ENCODE data around the gene NELFB. TPM values are rescaled to one million over a fixed set of nuclear protein-coding genes. Genes with fewer than 3 reads are reported as not detected.

The NELFB gene
- total and polyA plus RNA-seq, 2 experiments from 2014 or later = 73.3 to 78.2 TPM

DNA sequence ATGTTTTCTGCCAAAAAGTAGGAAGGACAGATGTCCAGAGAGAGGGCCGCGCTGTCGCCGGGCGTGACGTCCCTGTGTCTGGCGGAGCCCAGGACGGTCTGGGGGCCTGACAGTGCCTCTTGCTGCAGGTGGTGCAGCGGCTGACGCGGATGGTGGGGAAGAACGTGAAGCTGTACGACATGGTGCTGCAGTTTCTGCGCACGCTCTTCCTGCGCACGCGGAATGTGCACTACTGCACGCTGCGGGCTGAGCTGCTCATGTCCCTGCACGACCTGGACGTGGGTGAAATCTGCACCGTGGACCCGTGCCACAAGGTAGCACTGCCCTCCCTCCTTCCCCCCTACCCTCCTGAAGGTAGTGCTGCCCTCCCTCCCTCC is 7.8 kb downstream of the NELFB start:
- Histone ChIP-seq H3K4me3 (no peak overlapping the region), H3K4me1 (ENCODE audit: low read depth) (no peaks in the 10 kb centered on the region), H3K9me3 (ENCODE audit: low read depth) (no peaks in the 10 kb centered on the region), H3K27me3 (no peaks in the 10 kb centered on the region), H3K36me3 (peaks cover 14% of the 10 kb centered on the region), H3K27ac (no peak overlapping the region)
- DNase-seq (ENCODE audit: low read depth in 1 of 2, low spot score in 1 of 2) = no peak
- TF ChIP-seq, protein P1, sequence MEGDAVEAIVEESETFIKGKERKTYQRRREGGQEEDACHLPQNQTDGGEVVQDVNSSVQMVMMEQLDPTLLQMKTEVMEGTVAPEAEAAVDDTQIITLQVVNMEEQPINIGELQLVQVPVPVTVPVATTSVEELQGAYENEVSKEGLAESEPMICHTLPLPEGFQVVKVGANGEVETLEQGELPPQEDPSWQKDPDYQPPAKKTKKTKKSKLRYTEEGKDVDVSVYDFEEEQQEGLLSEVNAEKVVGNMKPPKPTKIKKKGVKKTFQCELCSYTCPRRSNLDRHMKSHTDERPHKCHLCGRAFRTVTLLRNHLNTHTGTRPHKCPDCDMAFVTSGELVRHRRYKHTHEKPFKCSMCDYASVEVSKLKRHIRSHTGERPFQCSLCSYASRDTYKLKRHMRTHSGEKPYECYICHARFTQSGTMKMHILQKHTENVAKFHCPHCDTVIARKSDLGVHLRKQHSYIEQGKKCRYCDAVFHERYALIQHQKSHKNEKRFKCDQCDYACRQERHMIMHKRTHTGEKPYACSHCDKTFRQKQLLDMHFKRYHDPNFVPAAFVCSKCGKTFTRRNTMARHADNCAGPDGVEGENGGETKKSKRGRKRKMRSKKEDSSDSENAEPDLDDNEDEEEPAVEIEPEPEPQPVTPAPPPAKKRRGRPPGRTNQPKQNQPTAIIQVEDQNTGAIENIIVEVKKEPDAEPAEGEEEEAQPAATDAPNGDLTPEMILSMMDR (IDR thresholded peaks at IDR 0.05; ENCODE audit: low read depth, low read length) = no peak

DNA sequence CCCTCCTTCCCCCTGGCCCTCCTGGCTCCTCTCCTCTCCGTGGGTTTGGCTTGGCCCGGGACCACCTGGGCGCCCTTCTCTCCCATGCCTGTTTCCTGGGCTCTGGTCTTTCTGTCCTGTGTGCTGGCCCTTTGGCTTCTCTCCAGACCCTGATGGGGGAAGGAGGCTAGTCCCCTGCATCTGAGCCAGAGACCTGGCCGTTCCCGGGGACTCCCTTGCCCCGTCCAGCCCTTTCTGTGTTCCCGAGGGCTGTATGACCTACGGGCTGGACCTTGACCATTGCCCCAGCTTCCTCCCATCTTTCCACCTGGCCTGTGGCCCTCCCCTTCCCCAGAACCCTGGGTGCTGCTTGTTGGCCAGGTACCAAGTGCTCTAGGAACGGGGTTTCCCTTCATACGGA is 8.4 kb downstream of the NELFB start:
- no peak for DNase-seq (ENCODE audit: low read depth in 1 of 2, low spot score in 1 of 2)
- H3K4me3 ChIP-seq = no peak overlapping the region
- no peaks in the 10 kb centered on the region for H3K4me1 ChIP-seq (ENCODE audit: low read depth)
- H3K9me3 ChIP-seq (ENCODE audit: low read depth) = no peaks in the 10 kb centered on the region
- H3K27ac ChIP-seq = no peak overlapping the region
- TF ChIP-seq, protein P1 (IDR thresholded peaks at IDR 0.05; ENCODE audit: low read depth, low read length) = no peak
- H3K27me3 ChIP-seq = no peaks in the 10 kb centered on the region
- H3K36me3 ChIP-seq = peaks cover 14% of the 10 kb centered on the region

DNA sequence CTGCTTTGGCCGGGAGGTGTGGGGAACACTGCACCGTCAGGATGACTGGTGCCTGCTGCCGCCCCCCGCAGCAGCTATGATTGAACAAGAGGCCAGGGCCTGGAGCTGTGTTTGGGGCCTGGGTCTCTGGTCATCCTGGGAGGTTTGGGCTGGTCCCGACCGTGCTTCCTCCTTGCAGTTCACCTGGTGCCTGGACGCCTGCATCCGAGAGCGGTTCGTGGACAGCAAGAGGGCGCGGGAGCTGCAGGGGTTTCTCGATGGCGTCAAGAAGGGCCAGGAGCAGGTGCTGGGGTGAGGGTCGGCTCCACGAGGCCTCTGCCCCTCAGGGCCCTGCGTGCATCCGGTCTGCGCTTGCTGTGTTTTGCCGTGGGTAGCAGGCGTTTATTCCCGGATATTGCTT is 8.9 kb downstream of the NELFB start:
- no peak overlapping the region for H3K27ac ChIP-seq
- H3K4me3 ChIP-seq = no peak overlapping the region
- H3K9me3 ChIP-seq (ENCODE audit: low read depth) = no peaks in the 10 kb centered on the region
- H3K27me3 ChIP-seq = no peaks in the 10 kb centered on the region
- no peaks in the 10 kb centered on the region for H3K4me1 ChIP-seq (ENCODE audit: low read depth)
- TF ChIP-seq, protein P1 (IDR thresholded peaks at IDR 0.05; ENCODE audit: low read depth, low read length) = no peak
- H3K36me3 ChIP-seq = peaks cover 14% of the 10 kb centered on the region
- DNase-seq (ENCODE audit: low read depth in 1 of 2, low spot score in 1 of 2) = no peak

DNA sequence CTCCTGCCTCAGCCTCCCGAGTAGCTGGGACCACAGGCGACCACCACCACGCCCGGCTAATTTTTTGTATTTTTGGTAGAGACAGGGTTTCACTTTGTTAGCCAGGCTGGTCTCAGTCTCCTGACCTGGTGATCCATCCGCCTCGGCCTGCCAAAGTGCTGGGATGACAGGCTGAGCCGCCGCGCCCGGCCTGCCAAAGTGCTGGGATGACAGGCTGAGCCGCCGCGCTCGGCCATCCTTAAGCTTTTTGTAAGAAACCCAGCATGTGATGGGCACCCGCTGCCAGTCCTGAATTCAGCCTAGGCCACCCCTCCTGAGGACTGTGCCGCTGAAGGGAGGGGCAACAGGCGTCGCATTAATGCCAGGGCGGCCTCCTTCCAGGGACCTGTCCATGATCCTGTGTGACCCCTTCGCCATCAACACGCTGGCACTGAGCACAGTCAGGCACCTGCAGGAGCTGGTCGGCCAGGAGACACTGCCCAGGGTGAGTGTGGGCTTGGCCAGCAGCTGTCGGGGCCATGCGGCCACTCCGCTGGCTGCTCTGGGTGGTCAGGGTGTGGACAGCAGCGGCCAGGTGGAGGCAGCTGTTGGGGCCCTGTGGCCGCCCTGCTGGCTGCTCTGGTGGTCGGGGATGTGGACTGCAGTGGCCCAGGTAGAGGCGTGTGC is 10.5 kb downstream of the NELFB start:
- Histone ChIP-seq H3K27ac (no peak overlapping the region), H3K4me1 (ENCODE audit: low read depth) (no peaks in the 10 kb centered on the region), H3K36me3 (peaks cover 14% of the 10 kb centered on the region), H3K9me3 (ENCODE audit: low read depth) (no peaks in the 10 kb centered on the region), H3K4me3 (no peak overlapping the region), H3K27me3 (no peaks in the 10 kb centered on the region)
- TF ChIP-seq, protein P1 (IDR thresholded peaks at IDR 0.05; ENCODE audit: low read depth, low read length) = no peak
- no peak for DNase-seq (ENCODE audit: low read depth in 1 of 2, low spot score in 1 of 2)

DNA sequence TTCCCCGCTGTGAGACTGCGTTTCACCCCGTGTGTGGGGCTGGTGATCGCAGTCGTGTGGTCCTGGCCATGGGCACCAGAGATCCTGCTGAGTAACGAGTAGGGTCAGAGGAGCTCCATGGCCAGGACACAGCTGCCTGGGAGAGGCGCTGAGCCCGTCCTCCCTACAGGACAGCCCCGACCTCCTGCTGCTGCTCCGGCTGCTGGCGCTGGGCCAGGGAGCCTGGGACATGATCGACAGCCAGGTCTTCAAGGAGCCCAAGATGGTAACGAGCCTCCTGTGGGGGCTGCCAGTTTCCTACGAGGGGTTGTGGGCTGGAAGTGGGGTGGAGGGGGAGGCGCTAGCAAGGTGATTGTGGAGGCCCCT is 11.0 kb downstream of the NELFB start:
- Histone ChIP-seq H3K36me3 (peaks cover 14% of the 10 kb centered on the region), H3K27ac (no peak overlapping the region)

More for the DNA sequence above, 11.0 kb downstream of the NELFB start:
- Histone ChIP-seq H3K4me3 (no peak overlapping the region), H3K9me3 (ENCODE audit: low read depth) (no peaks in the 10 kb centered on the region), H3K27me3 (no peaks in the 10 kb centered on the region), H3K4me1 (ENCODE audit: low read depth) (no peaks in the 10 kb centered on the region)
- TF ChIP-seq, protein P1 (IDR thresholded peaks at IDR 0.05; ENCODE audit: low read depth, low read length) = no peak
- DNase-seq (ENCODE audit: low read depth in 1 of 2, low spot score in 1 of 2) = no peak
